ENCODE data around the gene PHF2. TPM values are rescaled to one million over a fixed set of nuclear protein-coding genes. Genes with fewer than 3 reads are reported as not detected.

Gene PHF2
- polyA plus RNA-seq, 1 experiment: 8.8 TPM

- no peaks in the 10 kb centered on the region; the same call in 1 of the 2 replicates for H3K9me3 ChIP-seq (ENCODE audit: control insufficient read depth, insufficient read depth, low read length)
- H3K27ac ChIP-seq (ENCODE audit: low read depth, low read length): no peak overlapping the region
- H3K27me3 ChIP-seq (ENCODE audit: control insufficient read depth, insufficient read depth, low read length): no peaks in the 10 kb centered on the region
- no peak for TF ChIP-seq CTCF (IDR thresholded peaks at IDR 0.05; ENCODE audit: low read depth, low read length)
- ChIA-PET POLR2A (no interaction called here), CTCF (no interaction called here)
- no peak for DNase-seq (ENCODE audit: low read depth, low spot score)
- no peak overlapping the region for H3K4me3 ChIP-seq (ENCODE audit: low read depth, low read length)
These were observed 70.3 kb downstream of the PHF2 start for GRCh38 chr9:93646640-93647178.

DNA sequence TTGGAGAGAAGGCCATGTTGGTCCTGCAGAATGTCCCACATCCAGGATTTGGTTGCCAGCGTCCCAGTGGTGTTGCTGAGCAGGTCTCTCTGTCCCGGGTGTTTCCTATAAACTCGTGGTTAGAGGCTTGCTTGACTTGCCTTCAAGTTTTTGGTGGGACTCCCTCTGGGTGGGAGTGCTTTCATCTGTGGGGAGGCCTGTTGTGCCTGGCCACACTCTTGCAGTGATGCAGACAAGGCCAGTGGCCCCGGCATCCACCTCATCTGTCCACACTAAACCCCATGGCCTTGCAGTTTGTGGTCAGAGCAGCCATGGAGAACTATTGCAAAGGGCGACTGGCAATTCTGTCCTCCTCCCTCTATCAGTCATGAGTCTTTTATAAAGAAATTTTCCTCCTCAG, 71.8 kb downstream of the PHF2 start:
- Histone ChIP-seq H3K27me3 (ENCODE audit: control insufficient read depth, insufficient read depth, low read length) (no peaks in the 10 kb centered on the region), H3K9me3 (ENCODE audit: control insufficient read depth, insufficient read depth, low read length) (no peaks in the 10 kb centered on the region; the same call in 1 of the 2 replicates), H3K4me3 (ENCODE audit: low read depth, low read length) (no peak overlapping the region), H3K27ac (ENCODE audit: low read depth, low read length) (no peak overlapping the region)
- TF ChIP-seq CTCF (IDR thresholded peaks at IDR 0.05; ENCODE audit: low read depth, low read length): no peak
- no peak for DNase-seq (ENCODE audit: low read depth, low spot score)
- POLR2A ChIA-PET: no interaction called here
- CTCF ChIA-PET: interaction anchor here (0.6 kb wide), 1 partner anchor 9 kb away, joined by 3 read pairs; no protein-coding TSS in a partner anchor

GRCh38 chr9:93648836-93649235, 72.5 kb downstream of the PHF2 start:
- DNase-seq (ENCODE audit: low read depth, low spot score): no peak
- Histone ChIP-seq H3K9me3 (ENCODE audit: control insufficient read depth, insufficient read depth, low read length) (no peaks in the 10 kb centered on the region; the same call in 1 of the 2 replicates), H3K4me3 (ENCODE audit: low read depth, low read length) (no peak overlapping the region), H3K27ac (ENCODE audit: low read depth, low read length) (no peak overlapping the region), H3K27me3 (ENCODE audit: control insufficient read depth, insufficient read depth, low read length) (no peaks in the 10 kb centered on the region)
- TF ChIP-seq CTCF (IDR thresholded peaks at IDR 0.05; ENCODE audit: low read depth, low read length): no peak
- ChIA-PET POLR2A (no interaction called here), CTCF (no interaction called here)

GRCh38 chr9:93649610-93650261, 73.4 kb downstream of the PHF2 start:
- no peak for DNase-seq (ENCODE audit: low read depth, low spot score)
- Histone ChIP-seq H3K27ac (ENCODE audit: low read depth, low read length) (no peak overlapping the region), H3K9me3 (ENCODE audit: control insufficient read depth, insufficient read depth, low read length) (no peaks in the 10 kb centered on the region; the same call in 1 of the 2 replicates), H3K4me3 (ENCODE audit: low read depth, low read length) (no peak overlapping the region), H3K27me3 (ENCODE audit: control insufficient read depth, insufficient read depth, low read length) (no peaks in the 10 kb centered on the region)
- CTCF ChIA-PET: no interaction called here
- POLR2A ChIA-PET: no interaction called here
- TF ChIP-seq CTCF (IDR thresholded peaks at IDR 0.05; ENCODE audit: low read depth, low read length): no peak

DNA sequence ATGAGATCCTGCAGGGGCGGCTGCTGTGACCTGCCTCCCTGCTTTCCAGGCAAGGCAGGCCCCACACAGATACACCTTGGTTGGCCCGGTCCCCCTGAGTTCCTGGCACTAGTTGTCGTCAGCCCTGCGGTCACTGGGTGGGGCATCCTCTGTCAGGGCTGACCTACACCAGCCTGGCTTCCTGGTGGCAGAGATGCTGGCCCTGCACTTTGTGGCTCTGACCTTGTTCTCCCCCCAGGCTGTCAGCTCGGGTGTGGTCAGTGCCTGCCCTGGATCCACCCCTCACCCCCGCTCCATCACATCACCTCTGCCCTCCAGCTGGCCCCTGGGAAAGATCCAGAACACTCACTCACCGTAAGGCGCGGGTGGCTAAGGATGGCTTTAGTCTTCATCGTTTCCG, 74.1 kb downstream of the PHF2 start:
- no peaks in the 10 kb centered on the region for H3K27me3 ChIP-seq (ENCODE audit: control insufficient read depth, insufficient read depth, low read length)
- POLR2A ChIA-PET: no interaction called here
- no peak overlapping the region for H3K4me3 ChIP-seq (ENCODE audit: low read depth, low read length)
- no peaks in the 10 kb centered on the region; the same call in 1 of the 2 replicates for H3K9me3 ChIP-seq (ENCODE audit: control insufficient read depth, insufficient read depth, low read length)
- no peak for DNase-seq (ENCODE audit: low read depth, low spot score)
- no peak for TF ChIP-seq CTCF (IDR thresholded peaks at IDR 0.05; ENCODE audit: low read depth, low read length)
- no peak overlapping the region for H3K27ac ChIP-seq (ENCODE audit: low read depth, low read length)
- CTCF ChIA-PET: interaction anchor here (0.9 kb wide), 1 partner anchor 177 kb away, joined by 3 read pairs; no protein-coding TSS in a partner anchor

Data from AG04450 (cell line).